PC-9 (cell line): ENCODE data around the gene PHACTR3.

ENCODE experiments used
- CTCF ChIP-seq: fragments of 200-600 bp; sonication (generic); conservative IDR thresholded peaks from 2 replicates; pipeline ENCODE4 v1.6.1; 2017; ENCODE audit warnings: mixed run types, antibody characterized with exemption, mild to moderate bottlenecking, moderate library complexity
- EZH2 ChIP-seq: fragments of 200-600 bp; sonication (generic); IDR thresholded peaks from 2 replicates; pipeline ENCODE4 v1.8.0; 2017; ENCODE audit warnings: antibody characterized with exemption, low read depth

GRCh38 chr20:59629141-59630045 is 25.1 kb downstream of the PHACTR3 start:
- TF ChIP-seq CTCF (no peak), EZH2 (no peak)
